GM06990 (cell line): ENCODE data around the gene JAZF1.

Source experiments
- DNase-seq: peaks from one replicate; pipeline ENCODE4 v3.0.0-alpha.2; 2011; ENCODE audit not compliant: insufficient read length; ENCODE audit errors: extremely low read depth
- H3K27me3 ChIP-seq: replicated peaks from 2 replicates; pipeline ENCODE4 v1.6.0; 2011; ENCODE audit warnings: low read length; ENCODE audit not compliant: control insufficient read depth, insufficient read depth
- H3K36me3 ChIP-seq: 2 replicates; pipeline ENCODE4 v1.5.1; 2011; ENCODE audit warnings: low read length; ENCODE audit not compliant: control insufficient read depth, insufficient read depth
- H3K4me3 ChIP-seq: replicated peaks from 2 replicates; pipeline ENCODE4 v1.5.1; 2011; ENCODE audit warnings: low read depth, mild to moderate bottlenecking, control low read depth, low read length
- TF ChIP-seq, protein P1 (sequence below): IDR thresholded peaks from 2 replicates; pipeline ENCODE4 v1.5.1; 2011; ENCODE audit warnings: low read length, control low read depth, mild to moderate bottlenecking, inconsistent platforms; ENCODE audit not compliant: insufficient read depth, poor library complexity, severe bottlenecking

The JAZF1 gene

DNA sequence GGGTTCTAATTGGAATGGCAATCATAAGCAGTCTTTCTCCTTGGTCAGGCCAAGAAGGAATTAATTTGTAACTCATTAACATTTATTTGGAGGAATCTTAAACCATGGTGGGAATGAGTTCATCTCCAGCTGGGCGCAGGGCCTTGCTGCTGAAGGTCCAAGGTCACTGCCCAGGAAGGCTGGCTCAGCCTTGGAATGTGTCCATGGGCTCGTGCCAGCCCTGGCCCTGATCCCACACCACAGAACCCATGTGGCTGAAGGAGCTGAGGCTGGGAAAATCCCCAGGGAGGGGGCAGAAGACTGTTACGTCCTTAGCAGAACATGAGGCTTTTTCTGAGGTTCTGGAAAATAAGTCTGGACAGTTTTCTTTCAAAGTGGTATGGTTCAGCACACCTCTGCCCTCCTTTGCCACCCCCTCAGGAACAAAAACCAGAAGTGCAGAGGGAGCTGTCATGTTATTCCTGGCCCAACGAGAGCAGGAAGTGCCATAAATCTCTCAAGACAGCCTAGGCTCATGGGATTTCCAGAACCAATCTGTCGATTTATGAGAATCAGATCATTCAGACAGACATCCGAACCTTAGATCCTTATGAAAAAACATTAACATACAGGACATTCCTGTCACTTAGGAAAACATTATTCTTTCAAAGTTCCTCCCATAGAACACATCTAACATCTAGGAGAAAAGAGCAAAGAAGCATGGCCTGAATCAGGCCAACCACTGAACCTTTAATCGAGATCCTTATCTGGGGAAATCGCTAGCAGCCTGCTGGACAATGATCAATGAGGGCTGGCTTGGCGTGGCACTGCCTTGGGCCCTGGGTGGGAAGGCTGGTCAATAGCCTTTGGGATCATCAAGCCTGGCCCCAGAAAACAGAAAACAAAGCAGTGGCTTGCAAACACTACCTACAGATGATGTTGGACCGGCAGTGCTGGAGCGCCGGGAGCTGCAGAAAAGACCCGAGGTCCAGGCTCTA lies 306.3 kb downstream of the JAZF1 start:
- Histone ChIP-seq H3K4me3 (no peak overlapping the region), H3K36me3 (no peaks in the 10 kb centered on the region), H3K27me3 (no peaks in the 10 kb centered on the region)
- no peak for DNase-seq
- TF ChIP-seq, protein P1, sequence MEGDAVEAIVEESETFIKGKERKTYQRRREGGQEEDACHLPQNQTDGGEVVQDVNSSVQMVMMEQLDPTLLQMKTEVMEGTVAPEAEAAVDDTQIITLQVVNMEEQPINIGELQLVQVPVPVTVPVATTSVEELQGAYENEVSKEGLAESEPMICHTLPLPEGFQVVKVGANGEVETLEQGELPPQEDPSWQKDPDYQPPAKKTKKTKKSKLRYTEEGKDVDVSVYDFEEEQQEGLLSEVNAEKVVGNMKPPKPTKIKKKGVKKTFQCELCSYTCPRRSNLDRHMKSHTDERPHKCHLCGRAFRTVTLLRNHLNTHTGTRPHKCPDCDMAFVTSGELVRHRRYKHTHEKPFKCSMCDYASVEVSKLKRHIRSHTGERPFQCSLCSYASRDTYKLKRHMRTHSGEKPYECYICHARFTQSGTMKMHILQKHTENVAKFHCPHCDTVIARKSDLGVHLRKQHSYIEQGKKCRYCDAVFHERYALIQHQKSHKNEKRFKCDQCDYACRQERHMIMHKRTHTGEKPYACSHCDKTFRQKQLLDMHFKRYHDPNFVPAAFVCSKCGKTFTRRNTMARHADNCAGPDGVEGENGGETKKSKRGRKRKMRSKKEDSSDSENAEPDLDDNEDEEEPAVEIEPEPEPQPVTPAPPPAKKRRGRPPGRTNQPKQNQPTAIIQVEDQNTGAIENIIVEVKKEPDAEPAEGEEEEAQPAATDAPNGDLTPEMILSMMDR = no peak

DNA sequence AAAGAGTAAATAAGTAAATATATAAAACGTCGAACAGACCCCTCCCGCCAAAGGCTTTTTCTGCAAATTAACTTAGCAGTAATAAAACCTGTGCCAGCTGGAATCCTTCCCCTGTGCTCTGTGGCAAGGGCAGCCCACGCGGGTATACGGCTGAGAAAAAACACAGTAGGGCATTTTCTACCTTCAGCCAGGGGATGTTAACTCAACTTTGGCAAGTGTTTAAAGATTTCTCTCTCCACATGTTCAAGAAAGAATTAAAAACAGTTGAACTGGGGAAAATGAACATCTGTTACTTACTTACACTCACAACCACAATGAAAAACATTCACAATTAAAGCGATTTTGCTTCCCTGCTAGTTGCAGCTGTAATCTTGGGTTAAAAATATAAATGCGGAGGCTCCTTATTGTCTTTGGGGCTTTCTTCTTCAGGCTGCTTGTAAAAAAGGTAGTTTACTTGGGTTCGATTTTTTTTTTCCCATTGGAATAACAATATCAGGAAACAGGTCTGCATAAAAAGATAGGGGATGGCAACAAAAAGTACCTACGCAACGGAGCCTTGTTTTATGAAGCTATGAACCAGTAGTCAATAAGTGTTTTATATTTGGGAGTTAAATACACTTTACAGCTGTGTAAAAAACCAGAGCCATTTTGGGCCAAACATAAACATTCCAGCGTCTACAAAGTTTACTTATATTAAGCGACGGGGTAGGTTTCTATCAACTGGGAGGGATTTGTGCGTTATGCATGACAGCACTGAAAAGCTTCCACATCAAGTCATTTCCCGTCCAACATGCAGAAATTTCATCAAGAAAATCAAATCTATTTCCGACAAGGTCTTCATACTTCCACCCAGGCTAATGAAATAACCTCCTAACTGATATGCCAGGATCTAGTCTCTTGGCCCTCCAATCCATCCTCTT lies 308.0 kb downstream of the JAZF1 start:
- no peak for DNase-seq
- TF ChIP-seq, protein P1 = no peak

DNA sequence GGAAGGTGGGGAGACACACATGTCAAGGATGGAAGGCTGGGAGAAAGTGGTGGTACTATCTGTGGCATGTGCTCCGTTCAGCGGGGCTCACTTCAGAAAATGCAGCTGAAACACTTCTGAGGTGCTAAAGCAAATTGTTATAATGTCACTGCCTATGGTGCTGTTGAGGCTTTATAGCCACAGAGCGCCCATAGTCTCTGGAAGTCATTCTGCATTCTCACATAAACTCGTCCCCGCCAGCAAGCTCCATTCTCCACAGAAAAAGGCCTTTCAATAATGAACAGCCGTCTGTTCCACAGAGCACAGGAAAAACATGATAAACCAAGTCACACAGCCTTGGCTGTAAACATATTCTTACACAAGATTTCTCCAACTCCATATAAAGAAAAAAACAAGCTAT lies 308.7 kb downstream of the JAZF1 start:
- Histone ChIP-seq H3K27me3 (no peaks in the 10 kb centered on the region; the same call in 1 of the 2 replicates), H3K36me3 (no peaks in the 10 kb centered on the region), H3K4me3 (no peak overlapping the region)
- no peak for DNase-seq
- TF ChIP-seq, protein P1 = no peak

More for the DNA sequence above, 308.0 kb downstream of the JAZF1 start:
- Histone ChIP-seq H3K4me3 (no peak overlapping the region), H3K36me3 (no peaks in the 10 kb centered on the region), H3K27me3 (no peaks in the 10 kb centered on the region; the same call in 1 of the 2 replicates)

DNA sequence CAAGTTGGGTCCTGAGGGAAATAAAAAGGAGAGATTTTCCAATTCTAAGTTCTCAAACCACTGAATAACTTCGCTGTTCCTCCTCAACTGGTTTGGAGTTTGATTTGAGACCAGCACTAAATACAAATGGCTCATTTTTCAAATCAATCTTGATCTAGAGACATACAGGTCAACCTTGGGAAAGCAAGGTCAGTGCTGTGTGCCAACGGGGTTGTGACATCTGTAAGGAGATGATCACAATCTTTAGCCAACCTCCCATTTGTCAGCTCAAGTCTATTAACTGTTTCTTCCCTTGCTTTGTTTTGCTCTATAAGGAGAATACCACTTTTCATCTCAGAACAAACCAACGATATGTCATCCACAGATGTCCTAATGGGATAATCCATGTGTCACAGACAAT lies 309.5 kb downstream of the JAZF1 start:
- no peak for DNase-seq
- no peaks in the 10 kb centered on the region for H3K36me3 ChIP-seq
- no peak overlapping the region for H3K4me3 ChIP-seq
- TF ChIP-seq, protein P1 = no peak
- H3K27me3 ChIP-seq = no peaks in the 10 kb centered on the region; the same call in 1 of the 2 replicates

DNA sequence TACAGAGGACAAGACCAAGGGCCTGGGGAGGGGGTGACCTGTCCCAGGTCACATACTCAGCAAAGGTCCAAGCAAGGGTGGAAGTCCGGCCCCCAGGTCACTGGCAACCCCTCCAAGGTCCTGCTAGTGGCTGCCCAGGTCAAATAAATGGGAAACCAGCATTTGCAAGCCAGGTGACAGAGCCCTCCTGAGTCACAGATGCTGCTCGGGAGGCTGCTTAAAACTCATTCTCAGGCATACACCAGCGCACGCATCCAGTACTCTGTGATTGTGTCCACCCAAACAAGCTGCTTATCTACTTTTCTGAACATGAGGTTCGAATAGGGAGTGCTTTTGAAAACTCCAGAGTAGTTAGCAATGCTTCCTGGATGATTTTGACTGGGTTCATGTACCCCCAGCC lies 310.0 kb downstream of the JAZF1 start:
- no peak for DNase-seq
- Histone ChIP-seq H3K36me3 (no peaks in the 10 kb centered on the region), H3K4me3 (no peak overlapping the region), H3K27me3 (no peaks in the 10 kb centered on the region; the same call in 1 of the 2 replicates)
- TF ChIP-seq, protein P1 = no peak
